MCF 10A (cell line): Measurements from ENCODE around the gene ST7L. TPM values are rescaled to one million over a fixed set of nuclear protein-coding genes. Genes with fewer than 3 reads are reported as not detected.

Source experiments
- BruUV-seq: library from RNA; stranded (reverse); fragments of 400-500 nt; replicated peaks from 2 replicates; lab custom pipeline; 2021; lab: Mats Ljungman, UMichigan
- CTCF ChIA-PET: fragments of 300-600 bp; sonication (Branson Sonifier 250); formaldehyde crosslinking; extraction: SDS; loops from one replicate; lab custom pipeline; 2021; ENCODE audit warnings: antibody characterized with exemption, inconsistent platforms; lab: Yijun Ruan, JAX
- POLR2A ChIA-PET: fragments of 300-600, 350-650 bp; sonication (Branson Sonifier 250); formaldehyde crosslinking; extraction: SDS; loops from one replicate; lab custom pipeline; 2020; ENCODE audit warnings: antibody characterized with exemption, inconsistent platforms; lab: Yijun Ruan, JAX
- DNase-seq: peaks from one replicate; pipeline ENCODE4 v3.0.0-alpha.2; 2018; ENCODE audit not compliant: unreplicated experiment
- H3K27ac Mint-ChIP-seq: one replicate; pipeline ENCODE4 v1.8.0; 2022; ENCODE audit warnings: mild to moderate bottlenecking, low read depth, mixed read lengths; ENCODE audit not compliant: unreplicated experiment
- H3K27me3 Mint-ChIP-seq: one replicate; pipeline ENCODE4 v1.8.0; 2022; ENCODE audit warnings: mixed read lengths; ENCODE audit not compliant: insufficient read depth, unreplicated experiment
- H3K36me3 Mint-ChIP-seq: one replicate; pipeline ENCODE4 v1.8.0; 2022; ENCODE audit warnings: mild to moderate bottlenecking, moderate library complexity, mixed read lengths; ENCODE audit not compliant: insufficient read depth, unreplicated experiment
- H3K4me1 Mint-ChIP-seq: one replicate; pipeline ENCODE4 v1.8.0; 2022; ENCODE audit warnings: mixed read lengths; ENCODE audit not compliant: insufficient read depth, unreplicated experiment
- H3K4me3 Mint-ChIP-seq: one replicate; pipeline ENCODE4 v1.8.0; 2022; ENCODE audit warnings: mild to moderate bottlenecking, moderate library complexity, mixed read lengths; ENCODE audit not compliant: unreplicated experiment
- H3K9me3 Mint-ChIP-seq: one replicate; pipeline ENCODE4 v1.8.0; 2022; ENCODE audit warnings: mixed read lengths; ENCODE audit not compliant: unreplicated experiment
- CTCF ChIP-seq: fragments of 200-600 bp; IDR thresholded peaks from one replicate; pipeline ENCODE4 v1.8.0; 2022; ENCODE audit warnings: antibody characterized with exemption, mild to moderate bottlenecking; ENCODE audit not compliant: unreplicated experiment
- intact Hi-C: fragments of 100-400 bp; cut with micrococcal nuclease; formaldehyde crosslinking; loops from 2 replicates; pipeline ENCODE4 v1.14.1; 2022
- total RNA-seq: library from RNA; stranded (reverse); gene quantifications from 2 replicates; pipeline ENCODE4 v1.2.3, GENCODE V29; 2022

ST7L gene
- total RNA-seq, 1 experiment from 2014 or later: 25.5 TPM

GRCh38 chr1:112638110-112638428, 19.1 kb upstream of the ST7L start:
- Mint-ChIP-seq H3K27me3 (no peaks in the 10 kb centered on the region), H3K27ac (peak overlapping the region; percentile 8), H3K4me1 (peaks cover 32% of the 10 kb centered on the region), H3K36me3 (no peaks in the 10 kb centered on the region), H3K4me3 (no peak overlapping the region), H3K9me3 (no peaks in the 10 kb centered on the region)
- POLR2A ChIA-PET: interaction anchor here (0.9 to 9.1 kb wide), 7 partner anchors 9 to 243 kb away, joined by 3 to 71 read pairs (median 8); partner anchors contain the start of genes CAPZA1, MOV10 and ST7L
- no TSS peak for BruUV-seq
- TF ChIP-seq CTCF: no peak
- CTCF ChIA-PET: interaction anchor here (0.8 to 1.6 kb wide), 4 partner anchors 18 to 280 kb away, joined by 3 to 7 read pairs (median 3); partner anchors contain the start of genes CAPZA1 and ST7L
- peak; percentile 32 for DNase-seq
- intact Hi-C loops: no loop called here

DNA sequence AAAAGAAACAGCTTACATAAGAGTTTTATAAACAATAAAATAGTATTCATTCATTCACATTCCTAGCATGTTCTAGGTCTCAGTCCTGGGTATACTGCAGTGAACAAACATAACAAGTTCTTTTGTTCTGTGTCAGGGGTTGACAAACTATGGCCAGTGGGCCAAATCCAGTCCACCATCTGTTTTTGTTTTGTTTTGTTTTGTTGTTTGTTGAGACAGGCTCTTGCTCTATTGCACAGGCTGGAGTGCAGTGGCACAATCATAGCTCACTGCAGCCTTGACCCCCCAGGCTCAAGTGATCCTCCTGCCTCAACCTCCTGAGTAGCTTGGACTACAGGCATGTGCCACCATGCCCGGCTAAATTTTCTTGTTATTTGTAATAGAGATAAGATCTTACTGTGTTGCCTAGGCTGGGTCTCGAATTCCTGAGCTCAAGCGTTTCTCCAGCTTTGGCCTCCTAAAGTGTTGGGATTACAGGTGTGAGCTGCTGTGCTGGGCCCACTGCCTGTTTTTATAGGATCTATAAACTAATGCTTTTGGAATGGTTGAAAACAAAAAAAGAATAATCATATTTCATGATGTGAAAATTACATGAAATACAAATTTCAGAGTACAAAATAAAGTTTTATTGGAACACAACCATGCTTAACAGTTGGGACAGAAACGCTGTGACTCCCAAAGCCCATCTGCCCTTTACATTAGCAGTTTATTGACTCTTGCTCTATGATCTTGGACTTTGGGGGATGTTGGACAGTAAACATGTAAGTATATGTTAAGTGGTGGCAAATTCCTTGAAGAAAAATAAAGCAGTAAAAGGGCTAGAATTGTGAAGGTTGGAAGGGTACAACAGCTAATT, 18.5 kb upstream of the ST7L start:
- Mint-ChIP-seq H3K4me3 (no peak overlapping the region), H3K9me3 (no peaks in the 10 kb centered on the region), H3K27me3 (no peaks in the 10 kb centered on the region), H3K4me1 (peaks cover 32% of the 10 kb centered on the region), H3K27ac (peak overlapping the region; percentile 46), H3K36me3 (no peaks in the 10 kb centered on the region)
- intact Hi-C loops: no loop called here
- BruUV-seq: no TSS peak
- ChIA-PET CTCF (interaction anchor here (0.6 to 1.6 kb wide), 4 partner anchors 9 to 73 kb away, joined by 3 to 7 read pairs (median 3); partner anchors contain the start of genes CAPZA1 and ST7L), POLR2A (interaction anchor here (0.7 to 9.1 kb wide), 10 partner anchors 8 to 242 kb away, joined by 3 to 71 read pairs (median 5); partner anchors contain the start of genes CAPZA1, MOV10 and ST7L)
- TF ChIP-seq CTCF: no peak
- DNase-seq: no peak

DNA sequence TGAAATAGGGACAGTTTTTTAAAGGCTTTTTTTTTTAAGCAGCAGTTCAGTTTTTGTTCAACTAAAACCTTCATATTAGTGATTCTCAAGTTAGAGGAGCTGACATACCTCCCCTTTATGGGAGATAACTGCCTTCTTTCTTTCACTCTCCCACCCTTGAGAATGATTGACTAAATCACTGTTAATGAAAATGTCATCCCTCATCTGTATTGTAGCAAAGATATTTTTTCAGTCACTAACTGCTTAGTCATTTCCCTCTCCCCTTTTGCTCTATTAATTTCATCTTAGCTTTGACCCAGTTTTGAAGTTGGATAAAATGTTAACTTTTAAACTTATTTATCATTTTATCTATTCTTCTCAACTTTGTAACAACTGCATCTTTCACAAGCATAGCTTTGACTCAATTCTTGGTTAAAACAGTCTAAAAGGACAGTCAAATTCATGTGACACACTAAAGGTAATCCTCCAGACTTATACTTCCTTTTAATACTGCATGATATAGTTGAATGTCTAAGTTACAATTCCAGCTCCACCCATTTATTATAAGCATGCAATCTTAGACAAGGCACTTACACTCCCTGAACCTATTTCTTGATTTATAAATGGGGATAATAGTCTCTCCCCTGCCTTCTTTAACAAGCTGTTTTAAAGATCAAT, 17.8 kb upstream of the ST7L start:
- Mint-ChIP-seq H3K27me3 (no peaks in the 10 kb centered on the region), H3K4me1 (peaks cover 38% of the 10 kb centered on the region), H3K27ac (peak overlapping the region; percentile 46), H3K36me3 (peaks cover 6% of the 10 kb centered on the region), H3K4me3 (no peak overlapping the region), H3K9me3 (no peaks in the 10 kb centered on the region)
- no peak for TF ChIP-seq CTCF
- intact Hi-C loops: no loop called here
- no TSS peak for BruUV-seq
- POLR2A ChIA-PET: interaction anchor here (0.7 to 9.1 kb wide), 9 partner anchors 10 to 242 kb away, joined by 3 to 71 read pairs (median 6); partner anchors contain the start of genes CAPZA1, MOV10 and ST7L
- CTCF ChIA-PET: interaction anchor here (0.6 to 1.6 kb wide), 3 partner anchors 9 to 63 kb away, joined by 3 to 7 read pairs (median 3); partner anchors contain the start of genes CAPZA1 and ST7L
- no peak for DNase-seq
